ENCODE measurements around the gene GLIS1.

- TF ChIP-seq EP300 (conservative IDR thresholded peaks at IDR 0.05; ENCODE audit: poor library complexity, severe bottlenecking) (no peak), CTCF (IDR thresholded peaks at IDR 0.05; ENCODE audit: poor library complexity, severe bottlenecking) (no peak), SMC3 (conservative IDR thresholded peaks at IDR 0.05; ENCODE audit: poor library complexity) (no peak), POLR2AphosphoS5 (IDR thresholded peaks at IDR 0.05) (no peak), RAD21 (conservative IDR thresholded peaks at IDR 0.05) (no peak), EZH2 (IDR thresholded peaks at IDR 0.05; ENCODE audit: borderline replicate concordance, insufficient read depth, low read length, poor library complexity, severe bottlenecking) (no peak)
Measured at GRCh38 chr1:53563611-53564010, 175.4 kb downstream of the GLIS1 start.

All from neural cell (in vitro differentiated cells).